ENCODE measurements around the gene RANBP1.

Gene RANBP1

GRCh38 chr22:20116951-20117632 is 1.2 kb downstream of the RANBP1 start, which contains the start of gene TRMT2A:
Gene TRMT2A (minus strand): TSS chr22:20117226. CDS start chr22:20116906, 320 bp downstream.
- Histone ChIP-seq H3K27ac (ENCODE audit: low read depth, low read length, severe bottlenecking) (peak within 1 kb of the TSS; percentile 82), H3K9me3 (ENCODE audit: control insufficient read depth, low read length) (no peaks in the 10 kb centered on the region), H3K4me1 (ENCODE audit: control insufficient read depth, insufficient read depth, low read length, poor library complexity, severe bottlenecking) (peaks cover 16% of the 10 kb centered on the region), H3K36me3 (ENCODE audit: control insufficient read depth, insufficient read depth, low read length) (peaks cover 78% of the 10 kb centered on the region), H3K4me3 (ENCODE audit: extremely low read depth, insufficient read depth, low read length, poor library complexity, severe bottlenecking) (peak within 1 kb of the TSS; percentile 98)
- 0% methylated on average over 60 to 68 of the region's 88 CpGs for WGBS, 2 experiments (ENCODE audit: insufficient coverage in 2 of 2)

- Histone ChIP-seq H3K4me1 (ENCODE audit: control insufficient read depth, insufficient read depth, low read length, poor library complexity, severe bottlenecking) (peaks cover 16% of the 10 kb centered on the region), H3K27ac (ENCODE audit: low read depth, low read length, severe bottlenecking) (peak overlapping the region; percentile 16), H3K4me3 (ENCODE audit: extremely low read depth, insufficient read depth, low read length, poor library complexity, severe bottlenecking) (peak overlapping the region; percentile 98), H3K9me3 (ENCODE audit: control insufficient read depth, low read length) (no peaks in the 10 kb centered on the region), H3K36me3 (ENCODE audit: control insufficient read depth, insufficient read depth, low read length) (peaks cover 78% of the 10 kb centered on the region)
- 0 to 1% methylated on average over 28 to 31 of the region's 66 CpGs for WGBS, 2 experiments (ENCODE audit: insufficient coverage in 2 of 2)
Observed at GRCh38 chr22:20117633-20118299, 1.9 kb downstream of the RANBP1 start.

GRCh38 chr22:20118300-20119020 is 2.6 kb downstream of the RANBP1 start:
- H3K27ac ChIP-seq (ENCODE audit: low read depth, low read length, severe bottlenecking), result peak overlapping the region; percentile 16
- H3K36me3 ChIP-seq (ENCODE audit: control insufficient read depth, insufficient read depth, low read length), result peaks cover 77% of the 10 kb centered on the region

GRCh38 chr22:20121856-20122415 is 6.0 kb downstream of the RANBP1 start:
- 96% methylated on average over 21 to 22 of the region's 22 CpGs for WGBS, 2 experiments (ENCODE audit: insufficient coverage in 2 of 2)
- peaks cover 83% of the 10 kb centered on the region for H3K36me3 ChIP-seq (ENCODE audit: control insufficient read depth, insufficient read depth, low read length)

More at GRCh38 chr22:20118300-20119020, 2.6 kb downstream of the RANBP1 start:
- H3K4me3 ChIP-seq (ENCODE audit: extremely low read depth, insufficient read depth, low read length, poor library complexity, severe bottlenecking), result peak overlapping the region; percentile 98
- peaks cover 16% of the 10 kb centered on the region for H3K4me1 ChIP-seq (ENCODE audit: control insufficient read depth, insufficient read depth, low read length, poor library complexity, severe bottlenecking)
- WGBS, 2 experiments (ENCODE audit: insufficient coverage in 2 of 2), result 27 to 32% methylated on average over 4 to 5 of the region's 8 CpGs
- no peaks in the 10 kb centered on the region for H3K9me3 ChIP-seq (ENCODE audit: control insufficient read depth, low read length)

GRCh38 chr22:20123366-20124082 is 7.6 kb downstream of the RANBP1 start:
- peaks cover 95% of the 10 kb centered on the region for H3K36me3 ChIP-seq (ENCODE audit: control insufficient read depth, insufficient read depth, low read length)
- H3K4me3 ChIP-seq (ENCODE audit: extremely low read depth, insufficient read depth, low read length, poor library complexity, severe bottlenecking), result no peak overlapping the region
- 93 to 100% methylated on average over 7 to 9 of the region's 13 CpGs for WGBS, 2 experiments (ENCODE audit: insufficient coverage in 2 of 2)
- no peak overlapping the region for H3K27ac ChIP-seq (ENCODE audit: low read depth, low read length, severe bottlenecking)
- no peaks in the 10 kb centered on the region for H3K9me3 ChIP-seq (ENCODE audit: control insufficient read depth, low read length)
- peaks cover 10% of the 10 kb centered on the region for H3K4me1 ChIP-seq (ENCODE audit: control insufficient read depth, insufficient read depth, low read length, poor library complexity, severe bottlenecking)

More at GRCh38 chr22:20121856-20122415, 6.0 kb downstream of the RANBP1 start:
- Histone ChIP-seq H3K4me3 (ENCODE audit: extremely low read depth, insufficient read depth, low read length, poor library complexity, severe bottlenecking) (no peak overlapping the region), H3K9me3 (ENCODE audit: control insufficient read depth, low read length) (no peaks in the 10 kb centered on the region), H3K4me1 (ENCODE audit: control insufficient read depth, insufficient read depth, low read length, poor library complexity, severe bottlenecking) (peaks cover 10% of the 10 kb centered on the region), H3K27ac (ENCODE audit: low read depth, low read length, severe bottlenecking) (no peak overlapping the region)

- 95 to 97% methylated on average over 5 to 8 of the region's 11 CpGs for WGBS, 2 experiments (ENCODE audit: insufficient coverage in 2 of 2)
- Histone ChIP-seq H3K9me3 (ENCODE audit: control insufficient read depth, low read length) (no peaks in the 10 kb centered on the region), H3K4me3 (ENCODE audit: extremely low read depth, insufficient read depth, low read length, poor library complexity, severe bottlenecking) (no peak overlapping the region), H3K4me1 (ENCODE audit: control insufficient read depth, insufficient read depth, low read length, poor library complexity, severe bottlenecking) (peaks cover 4% of the 10 kb centered on the region), H3K27ac (ENCODE audit: low read depth, low read length, severe bottlenecking) (no peak overlapping the region), H3K36me3 (ENCODE audit: control insufficient read depth, insufficient read depth, low read length) (peaks cover 91% of the 10 kb centered on the region)
Observed at GRCh38 chr22:20124083-20124787, 8.3 kb downstream of the RANBP1 start.

GRCh38 chr22:20125201-20126174 is 9.6 kb downstream of the RANBP1 start:
- WGBS, 2 experiments (ENCODE audit: insufficient coverage in 2 of 2), result 97 to 98% methylated on average over 23 to 31 of the region's 32 CpGs
- no peaks in the 10 kb centered on the region for H3K4me1 ChIP-seq (ENCODE audit: control insufficient read depth, insufficient read depth, low read length, poor library complexity, severe bottlenecking)
- no peak overlapping the region for H3K4me3 ChIP-seq (ENCODE audit: extremely low read depth, insufficient read depth, low read length, poor library complexity, severe bottlenecking)
- H3K9me3 ChIP-seq (ENCODE audit: control insufficient read depth, low read length), result no peaks in the 10 kb centered on the region
- no peak overlapping the region for H3K27ac ChIP-seq (ENCODE audit: low read depth, low read length, severe bottlenecking)
- peaks cover 78% of the 10 kb centered on the region for H3K36me3 ChIP-seq (ENCODE audit: control insufficient read depth, insufficient read depth, low read length)

GRCh38 chr22:20126284-20127029 is 10.6 kb downstream of the RANBP1 start:
- Histone ChIP-seq H3K27ac (ENCODE audit: low read depth, low read length, severe bottlenecking) (no peak overlapping the region), H3K36me3 (ENCODE audit: control insufficient read depth, insufficient read depth, low read length) (peaks cover 70% of the 10 kb centered on the region)
- 94 to 97% methylated on average over 17 to 18 of the region's 19 CpGs for WGBS, 2 experiments (ENCODE audit: insufficient coverage in 2 of 2)

More at GRCh38 chr22:20126284-20127029, 10.6 kb downstream of the RANBP1 start:
- H3K4me1 ChIP-seq (ENCODE audit: control insufficient read depth, insufficient read depth, low read length, poor library complexity, severe bottlenecking), result no peaks in the 10 kb centered on the region
- no peak overlapping the region for H3K4me3 ChIP-seq (ENCODE audit: extremely low read depth, insufficient read depth, low read length, poor library complexity, severe bottlenecking)
- no peaks in the 10 kb centered on the region for H3K9me3 ChIP-seq (ENCODE audit: control insufficient read depth, low read length)

Measured in mesodermal cell (in vitro differentiated cells).